HG03097 (cell line): Measurements from ENCODE around the gene IER5.

ENCODE experiments used
- ATAC-seq: cut with Tn5 transposase; IDR thresholded peaks from one replicate; pipeline ENCODE4 v1.9.1; 2021; ENCODE audit not compliant: unreplicated experiment, low FRiP score

The IER5 gene

GRCh38 chr1:181094416-181095212 is 6.1 kb downstream of the IER5 start:
- no peak for ATAC-seq

- no peak for ATAC-seq
Measured at GRCh38 chr1:181095260-181095659, 6.8 kb downstream of the IER5 start.

GRCh38 chr1:181095763-181096184 is 7.3 kb downstream of the IER5 start:
- no peak for ATAC-seq

- no peak for ATAC-seq
Measured at GRCh38 chr1:181097242-181097641, 8.7 kb downstream of the IER5 start.

GRCh38 chr1:181099152-181100014 is 10.9 kb downstream of the IER5 start:
- peak; percentile 44 for ATAC-seq

- no peak for ATAC-seq
Measured at GRCh38 chr1:181100015-181100905, 11.8 kb downstream of the IER5 start.

GRCh38 chr1:181100934-181101333 is 12.4 kb downstream of the IER5 start:
- no peak for ATAC-seq

GRCh38 chr1:181101581-181102226 is 13.2 kb downstream of the IER5 start:
- no peak for ATAC-seq

- ATAC-seq, result no peak
Measured at GRCh38 chr1:181102841-181103240, 14.3 kb downstream of the IER5 start.

- no peak for ATAC-seq
Measured at GRCh38 chr1:181103399-181103798, 14.9 kb downstream of the IER5 start.

GRCh38 chr1:181104042-181104789 is 15.7 kb downstream of the IER5 start:
- ATAC-seq, result no peak

- peak; percentile 17 for ATAC-seq
Measured at GRCh38 chr1:181104790-181105133, 16.3 kb downstream of the IER5 start.

- peak; percentile 61 for ATAC-seq
Measured at GRCh38 chr1:181105134-181106021, 16.9 kb downstream of the IER5 start.

- no peak for ATAC-seq
Measured at GRCh38 chr1:181106022-181106312, 17.5 kb downstream of the IER5 start.

- ATAC-seq, result no peak
Measured at GRCh38 chr1:181106479-181106878, 18.0 kb downstream of the IER5 start.

- ATAC-seq, result no peak
Measured at GRCh38 chr1:181107711-181108110, 19.2 kb downstream of the IER5 start.

- no peak for ATAC-seq
Measured at GRCh38 chr1:181108304-181108867, 19.9 kb downstream of the IER5 start.

- no peak for ATAC-seq
Measured at GRCh38 chr1:181110013-181110412, 21.5 kb downstream of the IER5 start.
